Measurements from ENCODE around the gene RINT1.

Gene RINT1

GRCh38 chr7:105600720-105601550, 68.9 kb downstream of the RINT1 start:
- no peak for DNase-seq

- peak; percentile 92 for DNase-seq
These were observed 70.6 kb downstream of the RINT1 start for GRCh38 chr7:105602325-105603305.

GRCh38 chr7:105610165-105610930, 78.3 kb downstream of the RINT1 start:
- no peak for DNase-seq

GRCh38 chr7:105611856-105612775, 80.1 kb downstream of the RINT1 start:
- DNase-seq = peak; percentile 29

GRCh38 chr7:105612806-105613205, 80.8 kb downstream of the RINT1 start:
- DNase-seq = no peak

- no peak for DNase-seq
These were observed 81.8 kb downstream of the RINT1 start for GRCh38 chr7:105613611-105614330.

- DNase-seq = no peak
These were observed 82.4 kb downstream of the RINT1 start for GRCh38 chr7:105614341-105614840.
